NCI-H526 (cell line): Measurements from ENCODE around the gene STAMBP.

ENCODE experiments used
- DNase-seq, 2 experiments: peaks; one replicate each; lab custom pipeline; 2025; lab: John Stamatoyannopoulos, UW

The STAMBP gene

GRCh38 chr2:73906847-73907505 is 78.2 kb downstream of the STAMBP start:
- no peak for DNase-seq

- peak in 1 of 2 experiments; percentile 11 for DNase-seq
Measured at GRCh38 chr2:73907840-73908452, 79.2 kb downstream of the STAMBP start.

GRCh38 chr2:73908689-73909652 is 80.2 kb downstream of the STAMBP start:
- DNase-seq, result no peak

GRCh38 chr2:73910873-73911547 is 82.2 kb downstream of the STAMBP start:
- DNase-seq, result no peak

- no peak for DNase-seq
Measured at GRCh38 chr2:73911548-73912208, 82.9 kb downstream of the STAMBP start.

- DNase-seq, result no peak
Measured at GRCh38 chr2:73913414-73914054, 84.8 kb downstream of the STAMBP start.

- no peak for DNase-seq
Measured at GRCh38 chr2:73914667-73915066, 85.9 kb downstream of the STAMBP start.

GRCh38 chr2:73915437-73915993 is 86.8 kb downstream of the STAMBP start:
- no peak for DNase-seq

GRCh38 chr2:73916666-73917065 is 87.9 kb downstream of the STAMBP start:
- no peak for DNase-seq

GRCh38 chr2:73917296-73917695 is 88.5 kb downstream of the STAMBP start:
- no peak for DNase-seq

GRCh38 chr2:73917696-73918207 is 89.0 kb downstream of the STAMBP start:
- DNase-seq, result no peak

GRCh38 chr2:73918856-73919255 is 90.1 kb downstream of the STAMBP start:
- no peak for DNase-seq

GRCh38 chr2:73919596-73920228 is 91.0 kb downstream of the STAMBP start:
- no peak for DNase-seq

GRCh38 chr2:73920577-73921545 is 92.1 kb downstream of the STAMBP start:
- DNase-seq, result peak; percentile 8 to 52

GRCh38 chr2:73921581-73921980 is 92.8 kb downstream of the STAMBP start:
- no peak for DNase-seq

- DNase-seq, result no peak
Measured at GRCh38 chr2:73922681-73923080, 93.9 kb downstream of the STAMBP start.
